ENCODE data around the gene PSMD7.
"Not testable (repeated sequence)": the region's sequence is repeated elsewhere in the genome, so short reads cannot be mapped to it uniquely, and the experiment has no call there.

Gene PSMD7

GRCh38 chr16:74296104-74296431 is 546 bp upstream of the PSMD7 start:
- in situ Hi-C loops (cut with HindIII; ENCODE audit: low sequenced_read_pairs), result no loop called here

GRCh38 chr16:74297145-74297665 is 591 bp downstream of the PSMD7 start:
- in situ Hi-C loops (cut with HindIII; ENCODE audit: low sequenced_read_pairs), result no loop called here

- in situ Hi-C loops (cut with HindIII; ENCODE audit: low sequenced_read_pairs), result no loop called here
These were observed 1.5 kb downstream of the PSMD7 start for GRCh38 chr16:74298104-74298503.

- in situ Hi-C loops (cut with HindIII; ENCODE audit: low sequenced_read_pairs), result no loop called here
These were observed 5.7 kb downstream of the PSMD7 start for GRCh38 chr16:74302341-74302740.

DNA sequence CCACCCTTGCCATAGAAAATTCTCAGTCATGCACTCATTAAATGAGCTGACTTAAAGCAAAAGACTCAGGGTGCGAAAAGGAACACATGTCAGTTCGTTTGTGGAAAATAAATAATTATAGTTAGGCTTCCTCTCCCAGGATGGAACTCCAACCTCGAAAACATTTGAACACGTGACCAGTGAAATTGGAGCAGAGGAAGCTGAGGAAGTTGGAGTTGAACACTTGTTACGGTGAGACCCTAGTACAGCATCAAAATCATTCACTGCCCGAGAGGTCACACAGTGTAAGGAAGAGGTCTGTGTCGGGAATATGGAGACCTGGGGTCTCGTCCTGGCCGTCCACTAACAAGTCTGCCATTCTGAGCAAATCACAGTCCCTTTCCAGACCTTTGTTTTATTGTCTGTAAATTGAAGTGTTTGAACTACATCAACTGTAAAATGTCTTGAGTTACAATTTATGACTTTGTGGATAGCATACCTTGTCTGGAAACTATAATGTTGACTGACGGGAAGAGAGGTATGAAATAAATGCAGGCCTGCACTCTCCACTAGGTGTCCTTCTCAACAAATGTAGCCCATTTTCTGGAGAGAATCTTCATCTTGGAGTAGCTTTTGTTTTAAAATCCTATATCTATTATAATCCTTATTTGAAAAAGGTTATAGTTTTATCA is 7.7 kb downstream of the PSMD7 start:
- in situ Hi-C loops (cut with HindIII; ENCODE audit: low sequenced_read_pairs), result no loop called here

DNA sequence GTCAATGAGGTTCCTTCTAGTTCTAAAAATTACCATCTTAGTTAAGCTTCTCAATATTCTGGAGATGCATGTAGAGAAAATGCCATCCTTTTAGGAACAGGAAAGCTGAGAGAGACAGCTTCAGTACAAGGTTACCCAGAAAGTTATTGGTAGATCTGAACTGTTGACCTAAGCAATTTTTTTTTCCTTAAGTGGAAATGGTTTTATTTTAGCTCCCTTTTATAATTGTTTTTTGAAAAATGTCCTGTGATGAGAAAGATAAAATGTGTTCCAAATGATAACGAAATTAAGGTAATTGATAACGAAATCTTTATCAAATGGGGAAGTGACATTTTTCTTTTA is 8.2 kb downstream of the PSMD7 start:
- in situ Hi-C loops (cut with HindIII; ENCODE audit: low sequenced_read_pairs), result no loop called here

DNA sequence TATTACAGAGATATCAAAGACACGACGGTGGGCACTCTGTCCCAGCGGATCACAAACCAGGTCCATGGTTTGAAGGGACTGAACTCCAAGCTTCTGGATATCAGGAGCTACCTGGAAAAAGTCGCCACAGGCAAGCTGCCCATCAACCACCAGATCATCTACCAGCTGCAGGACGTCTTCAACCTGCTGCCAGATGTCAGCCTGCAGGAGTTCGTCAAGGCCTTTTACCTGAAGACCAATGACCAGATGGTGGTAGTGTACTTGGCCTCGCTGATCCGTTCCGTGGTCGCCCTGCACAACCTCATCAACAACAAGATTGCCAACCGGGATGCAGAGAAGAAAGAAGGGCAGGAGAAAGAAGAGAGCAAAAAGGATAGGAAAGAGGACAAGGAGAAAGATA is 8.7 kb downstream of the PSMD7 start:
- in situ Hi-C loops (cut with HindIII; ENCODE audit: low sequenced_read_pairs), result no loop called here

- in situ Hi-C loops (cut with HindIII; ENCODE audit: low sequenced_read_pairs), result no loop called here
These were observed 9.6 kb downstream of the PSMD7 start for GRCh38 chr16:74305978-74306784.

DNA sequence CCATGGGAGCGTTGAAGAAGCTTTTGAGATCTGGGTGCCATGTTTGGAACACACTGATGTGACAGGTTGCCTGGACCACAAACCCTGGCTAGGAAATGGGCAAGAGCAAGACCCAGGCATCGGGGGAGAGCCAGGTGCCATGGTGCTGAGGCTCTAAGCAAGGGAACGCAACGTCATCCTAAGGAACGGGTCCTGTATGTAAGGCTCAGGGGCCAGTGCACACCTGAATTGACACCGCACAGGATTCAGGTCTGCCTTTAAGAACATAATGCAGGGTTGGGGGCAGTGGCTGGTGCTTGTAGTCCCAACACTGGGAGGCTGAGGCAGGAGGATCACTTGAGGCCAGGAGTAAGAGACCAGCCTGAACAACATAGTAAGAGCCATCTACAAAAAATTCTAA is 10.8 kb downstream of the PSMD7 start:
- in situ Hi-C loops (cut with HindIII; ENCODE audit: low sequenced_read_pairs), result no loop called here

DNA sequence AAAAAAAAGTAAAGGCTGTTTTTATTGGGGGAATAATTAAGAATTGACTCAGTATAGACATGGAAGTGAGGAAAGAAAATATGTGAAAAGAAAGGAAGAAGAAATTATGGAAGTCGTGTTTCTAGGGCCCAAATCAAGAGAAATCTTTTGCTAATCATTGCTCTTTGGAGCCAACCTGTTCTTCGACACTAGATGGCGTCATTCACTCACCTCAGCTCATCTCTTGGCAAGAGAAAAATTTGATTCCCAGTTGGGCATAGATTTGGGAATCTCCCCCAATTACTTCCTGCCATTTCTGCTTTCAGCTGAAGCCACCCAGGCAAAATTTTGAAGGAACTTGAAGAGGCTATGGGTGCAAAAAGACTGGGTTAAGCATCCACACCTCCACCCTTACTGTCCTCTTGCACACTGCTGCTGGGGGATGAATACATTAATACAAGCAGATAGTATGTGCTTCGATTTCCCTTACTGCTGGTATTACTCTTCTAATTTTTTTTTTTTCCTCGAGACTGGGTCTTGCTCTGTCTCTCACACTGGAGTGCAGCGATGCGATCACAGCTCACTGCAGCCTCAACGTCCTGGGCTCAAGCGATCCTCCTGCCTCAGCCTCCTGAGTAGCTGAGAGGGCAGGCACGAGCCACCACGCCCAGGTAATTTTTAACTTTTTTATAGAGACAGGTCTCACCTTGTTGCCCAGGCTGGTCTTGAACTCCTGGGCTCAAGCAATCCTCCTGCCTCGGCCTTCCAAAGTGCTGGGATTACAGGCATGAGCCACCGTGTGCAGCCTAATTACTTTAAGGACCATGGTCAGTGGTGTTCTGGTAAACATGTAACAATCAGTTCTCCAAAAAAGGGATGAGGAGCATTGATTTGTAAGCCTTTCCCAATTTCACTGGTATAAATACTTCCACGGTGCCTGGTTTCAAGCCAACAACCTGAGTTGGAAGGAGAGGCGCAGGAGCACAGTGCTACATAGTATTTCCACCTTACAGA is 13.5 kb downstream of the PSMD7 start:
- in situ Hi-C loops (cut with HindIII; ENCODE audit: low sequenced_read_pairs), result no loop called here

DNA sequence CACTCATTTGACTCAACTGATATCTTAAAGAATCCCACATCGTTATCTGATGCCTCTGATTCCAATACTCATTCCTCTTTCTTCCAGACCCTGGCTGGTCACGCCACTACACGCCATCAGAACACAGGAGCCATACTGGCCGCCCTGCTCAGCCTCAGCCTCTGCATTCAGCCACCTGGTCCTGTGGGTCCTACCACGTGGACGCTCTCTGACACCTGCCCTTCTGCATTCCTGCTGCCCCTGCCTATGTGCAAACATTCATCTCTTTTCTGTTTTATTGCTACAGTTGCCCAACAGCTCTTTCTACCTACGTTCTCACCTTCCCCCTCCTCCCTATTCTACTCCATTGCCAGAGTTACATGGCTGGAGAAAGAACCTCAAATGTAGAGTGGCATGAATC is 18.4 kb downstream of the PSMD7 start:
- in situ Hi-C loops (cut with HindIII; ENCODE audit: low sequenced_read_pairs), result no loop called here

DNA sequence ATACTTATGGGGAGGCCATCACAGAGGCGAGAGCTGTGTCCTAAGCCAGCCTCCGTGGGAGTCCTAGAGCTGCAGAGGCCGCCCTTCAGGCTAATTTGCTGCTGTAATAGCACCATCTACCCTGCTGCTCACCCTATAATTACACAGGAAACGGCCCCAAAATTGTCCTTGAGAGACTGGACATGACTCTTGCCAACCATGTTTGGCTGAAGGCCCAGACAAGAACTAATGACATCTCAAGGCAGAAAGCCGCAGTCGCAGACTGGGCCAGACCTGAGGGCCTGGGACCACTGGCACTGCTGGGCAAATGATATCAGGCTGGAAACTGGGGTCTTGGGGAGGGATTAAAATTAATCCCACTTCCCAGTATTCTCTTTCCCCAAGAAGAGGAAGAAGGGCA is 24.1 kb downstream of the PSMD7 start:
- in situ Hi-C loops (cut with HindIII; ENCODE audit: low sequenced_read_pairs), result no loop called here

GRCh38 chr16:74321356-74321755 is 24.7 kb downstream of the PSMD7 start:
- in situ Hi-C loops (cut with HindIII; ENCODE audit: low sequenced_read_pairs), result no loop called here

- in situ Hi-C loops (cut with HindIII; ENCODE audit: low sequenced_read_pairs), result no loop called here
These were observed 25.7 kb downstream of the PSMD7 start for GRCh38 chr16:74322301-74322710.

DNA sequence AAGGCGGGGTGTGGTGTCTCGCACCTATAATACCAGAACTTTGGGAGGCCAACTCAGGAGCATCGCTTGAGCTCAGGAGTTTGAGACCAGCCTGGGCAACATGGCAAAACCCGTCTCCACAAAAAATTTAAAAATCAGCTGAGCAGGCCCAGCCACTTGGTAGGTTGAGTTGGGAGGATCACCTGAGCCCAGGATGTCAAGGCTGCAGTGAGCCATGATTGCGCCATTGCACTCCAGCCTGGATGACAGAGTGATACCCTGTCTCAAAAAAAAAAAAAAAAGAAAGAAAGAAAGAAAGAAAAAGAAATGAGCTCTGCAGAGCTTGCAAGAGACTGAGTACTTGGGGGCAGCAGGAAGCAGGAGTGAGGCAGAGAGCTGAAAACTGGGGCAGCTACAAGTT is 28.2 kb downstream of the PSMD7 start:
- in situ Hi-C loops (cut with HindIII; ENCODE audit: low sequenced_read_pairs), result not testable (repeated sequence)

- in situ Hi-C loops (cut with HindIII; ENCODE audit: low sequenced_read_pairs), result no loop called here
These were observed 29.0 kb downstream of the PSMD7 start for GRCh38 chr16:74325641-74326040.

- in situ Hi-C loops (cut with HindIII; ENCODE audit: low sequenced_read_pairs), result not testable (repeated sequence)
These were observed 31.7 kb downstream of the PSMD7 start for GRCh38 chr16:74328346-74328745.

DNA sequence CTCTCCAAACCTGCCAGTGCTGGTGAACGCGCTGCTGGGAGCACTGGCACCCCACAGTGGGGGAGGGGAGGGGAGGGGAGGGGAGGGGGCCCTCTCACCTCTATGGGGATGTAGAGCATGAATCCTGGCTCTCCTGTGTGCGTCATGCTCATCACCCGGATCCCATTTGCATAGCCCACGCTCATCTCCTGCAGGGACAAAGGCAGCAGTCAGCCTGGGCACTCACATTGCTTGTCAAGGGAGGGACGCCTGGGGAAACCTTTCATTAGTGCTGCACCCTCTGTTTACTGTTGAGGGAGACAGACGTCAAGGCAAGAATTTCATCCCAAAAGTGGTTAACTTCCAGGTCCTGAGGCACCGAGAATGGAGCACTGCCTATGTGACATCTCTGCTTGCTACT is 35.9 kb downstream of the PSMD7 start:
- in situ Hi-C loops (cut with HindIII; ENCODE audit: low sequenced_read_pairs), result not testable (repeated sequence)

DNA sequence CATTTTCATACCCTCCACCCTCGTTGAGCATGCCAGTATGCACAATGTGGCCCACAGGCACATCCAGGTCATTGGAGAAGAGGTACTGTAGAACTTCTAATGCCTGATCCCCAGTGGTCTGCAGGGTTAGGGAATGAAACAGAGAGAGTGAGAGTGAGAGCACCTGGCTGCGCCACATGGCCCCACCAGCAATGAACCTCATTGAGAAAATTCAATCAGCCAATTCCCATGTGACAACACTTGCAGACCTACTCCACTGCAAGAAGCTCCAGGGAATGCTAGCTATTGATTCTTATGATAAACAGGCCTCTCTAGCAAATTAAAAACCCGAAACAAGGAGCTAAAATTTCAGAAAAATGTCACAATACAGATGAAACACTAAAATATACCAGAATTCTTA is 40.9 kb downstream of the PSMD7 start:
- in situ Hi-C loops (cut with HindIII; ENCODE audit: low sequenced_read_pairs), result not testable (repeated sequence)

- in situ Hi-C loops (cut with HindIII; ENCODE audit: low sequenced_read_pairs), result not testable (repeated sequence)
These were observed 42.6 kb downstream of the PSMD7 start for GRCh38 chr16:74339226-74339625.

- in situ Hi-C loops (cut with HindIII; ENCODE audit: low sequenced_read_pairs), result not testable (repeated sequence)
These were observed 56.4 kb downstream of the PSMD7 start for GRCh38 chr16:74353038-74353437.
